Activated naive CD4-positive, alpha-beta T cell treated with anti-CD3 and anti-CD28 coated beads, Interleukin-2, amount 10 ng/mL, durations not matched to agents 7 days and 5 days (primary cell): Measurements from ENCODE around the gene OXA1L.

ENCODE experiments used
- CTCF ChIA-PET: fragments of 350-600 bp; sonication (Branson Sonifier 250); formaldehyde crosslinking; loops from one replicate; lab custom pipeline; 2021; ENCODE audit warnings: antibody characterized with exemption; lab: Charles Lee
- DNase-seq: peaks from one replicate; pipeline ENCODE4 v3.0.0-alpha.2; 2020
- H3K27ac Mint-ChIP-seq: one replicate; pipeline ENCODE4 v1.8.0; 2021; ENCODE audit warnings: mild to moderate bottlenecking, moderate library complexity, mixed read lengths
- H3K27me3 Mint-ChIP-seq: one replicate; pipeline ENCODE4 v1.8.0; 2021; ENCODE audit warnings: mild to moderate bottlenecking, mixed read lengths
- H3K36me3 Mint-ChIP-seq: one replicate; pipeline ENCODE4 v1.8.0; 2021; ENCODE audit warnings: mixed read lengths
- H3K4me1 Mint-ChIP-seq: one replicate; pipeline ENCODE4 v1.8.0; 2021; ENCODE audit warnings: mixed read lengths
- H3K4me3 Mint-ChIP-seq: one replicate; pipeline ENCODE4 v1.8.0; 2021; ENCODE audit warnings: mild to moderate bottlenecking, moderate library complexity, mixed read lengths
- H3K9me3 Mint-ChIP-seq: one replicate; pipeline ENCODE4 v1.8.0; 2021; ENCODE audit warnings: mixed read lengths

OXA1L gene

DNA sequence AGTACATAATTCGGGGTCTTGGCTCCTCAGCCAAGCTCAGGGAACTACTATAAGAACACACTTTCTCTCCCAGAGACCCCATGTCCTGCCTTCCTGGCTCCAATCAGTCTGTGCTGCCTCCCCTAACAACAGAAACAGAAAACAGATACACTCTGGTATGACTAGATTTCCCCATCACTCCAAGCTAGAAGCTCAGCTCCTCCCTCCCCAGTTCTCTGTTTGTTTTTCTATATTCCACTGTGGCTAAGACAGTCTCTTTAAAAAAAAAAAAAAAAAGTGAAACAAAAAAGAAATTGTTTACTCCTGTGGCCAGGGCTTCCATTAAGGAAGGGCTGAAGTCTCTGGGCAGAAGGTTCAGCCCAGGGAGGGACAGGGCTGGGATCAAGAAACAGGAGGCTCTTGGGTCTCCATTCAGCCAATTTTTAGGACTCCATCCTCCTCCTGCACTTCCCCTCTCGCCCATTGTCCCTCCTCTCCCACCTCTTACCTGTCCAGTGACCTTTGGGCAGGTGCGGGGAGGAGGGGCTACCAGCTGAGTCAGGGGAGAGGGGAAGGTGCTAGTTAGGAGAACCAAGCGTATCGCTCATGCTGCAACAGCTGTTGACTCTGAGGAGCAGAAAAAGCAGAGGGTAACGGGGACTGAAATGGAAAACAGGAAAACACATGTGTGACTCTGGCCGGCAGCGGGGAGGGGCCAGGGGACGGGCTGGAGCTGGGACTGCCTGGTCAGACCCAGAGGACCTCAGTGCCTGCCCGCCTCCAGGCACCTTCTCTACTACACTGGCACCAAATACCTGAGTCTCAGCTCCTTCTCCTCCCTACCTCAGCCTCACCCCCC lies 52.9 kb downstream of the OXA1L start:
- CTCF ChIA-PET: interaction anchor here (0.6 to 10.2 kb wide), 11 partner anchors 12 to 263 kb away, joined by 3 to 224 read pairs (median 3); partner anchors contain the start of gene DAD1
- no peaks in the 10 kb centered on the region for H3K36me3 Mint-ChIP-seq
- no peak overlapping the region for H3K4me3 Mint-ChIP-seq
- H3K4me1 Mint-ChIP-seq: peaks cover 39% of the 10 kb centered on the region
- no peak for DNase-seq
- H3K9me3 Mint-ChIP-seq: no peaks in the 10 kb centered on the region
- no peak overlapping the region for H3K27ac Mint-ChIP-seq
- H3K27me3 Mint-ChIP-seq: peaks cover 55% of the 10 kb centered on the region

DNA sequence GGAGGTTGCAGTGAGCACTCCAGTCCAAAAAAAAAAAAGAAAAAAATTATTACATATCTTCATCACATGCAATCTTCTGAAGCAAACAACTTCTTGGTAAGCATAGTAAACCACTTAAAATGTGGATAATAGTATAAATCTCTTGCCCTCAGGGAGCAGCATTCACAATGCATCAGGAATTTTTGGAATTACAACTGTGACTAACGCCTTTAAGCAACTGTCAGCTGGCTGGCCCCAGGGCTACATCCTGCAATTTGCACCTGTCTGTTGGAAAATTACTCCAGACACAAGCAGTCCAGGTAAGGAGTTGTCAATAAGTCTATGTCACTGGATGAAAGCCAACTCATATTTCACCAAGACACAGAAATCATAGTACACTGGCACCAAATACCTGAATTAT lies 54.2 kb downstream of the OXA1L start:
- DNase-seq: no peak
- peaks cover 39% of the 10 kb centered on the region for H3K4me1 Mint-ChIP-seq
- H3K27me3 Mint-ChIP-seq: peaks cover 58% of the 10 kb centered on the region
- H3K27ac Mint-ChIP-seq: no peak overlapping the region
- no peaks in the 10 kb centered on the region for H3K36me3 Mint-ChIP-seq
- H3K4me3 Mint-ChIP-seq: no peak overlapping the region
- CTCF ChIA-PET: interaction anchor here (0.5 to 10.2 kb wide), 8 partner anchors 13 to 251 kb away, joined by 3 to 224 read pairs (median 10); partner anchors contain the start of genes AJUBA and REM2
- no peaks in the 10 kb centered on the region for H3K9me3 Mint-ChIP-seq

DNA sequence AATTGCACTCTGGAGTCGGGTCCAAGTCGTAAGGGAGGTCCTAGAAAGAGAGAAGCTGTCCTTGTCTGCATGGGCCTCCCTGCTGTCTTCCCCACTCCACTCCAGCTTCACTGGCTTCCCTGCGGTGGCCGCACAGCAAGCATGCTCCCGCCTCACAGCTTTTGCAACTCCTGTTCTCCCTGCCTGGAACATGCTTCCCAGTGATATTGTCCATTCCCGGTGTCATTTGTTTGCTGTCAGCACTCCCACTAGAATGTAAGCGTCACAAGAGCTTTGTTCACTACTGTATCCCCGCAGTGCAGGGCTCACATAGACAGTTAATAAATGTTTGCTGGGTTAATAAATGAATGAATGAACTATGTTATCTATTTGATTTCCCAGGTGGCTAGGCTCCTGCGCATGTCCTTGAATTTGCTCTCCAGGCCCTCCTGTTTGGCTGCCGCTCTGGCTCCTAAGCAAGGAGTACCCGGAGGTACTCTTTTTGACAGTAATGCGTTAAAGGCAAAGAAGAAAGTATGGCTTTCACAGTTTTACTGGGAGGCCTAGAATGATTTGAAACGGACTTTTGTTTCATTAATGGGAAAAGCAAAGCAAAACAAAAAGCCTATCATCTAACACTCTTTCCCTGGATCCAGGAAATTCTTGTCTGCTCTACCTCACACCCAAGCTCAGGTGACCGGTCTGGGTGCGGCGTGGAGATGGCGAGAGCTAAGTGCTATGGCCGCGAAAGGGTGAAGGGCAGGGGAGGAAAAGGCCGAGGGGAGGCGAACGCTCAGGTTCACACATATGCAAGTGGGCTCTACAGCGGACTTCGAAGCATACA lies 54.9 kb downstream of the OXA1L start:
- DNase-seq: no peak
- peak overlapping the region; percentile 26 for H3K4me3 Mint-ChIP-seq
- H3K4me1 Mint-ChIP-seq: peaks cover 37% of the 10 kb centered on the region
- peaks cover 58% of the 10 kb centered on the region for H3K27me3 Mint-ChIP-seq
- CTCF ChIA-PET: interaction anchor here (0.5 to 10.2 kb wide), 11 partner anchors 12 to 250 kb away, joined by 3 to 224 read pairs (median 7); partner anchors contain the start of genes AJUBA and REM2
- no peaks in the 10 kb centered on the region for H3K36me3 Mint-ChIP-seq
- no peaks in the 10 kb centered on the region for H3K9me3 Mint-ChIP-seq
- no peak overlapping the region for H3K27ac Mint-ChIP-seq

DNA sequence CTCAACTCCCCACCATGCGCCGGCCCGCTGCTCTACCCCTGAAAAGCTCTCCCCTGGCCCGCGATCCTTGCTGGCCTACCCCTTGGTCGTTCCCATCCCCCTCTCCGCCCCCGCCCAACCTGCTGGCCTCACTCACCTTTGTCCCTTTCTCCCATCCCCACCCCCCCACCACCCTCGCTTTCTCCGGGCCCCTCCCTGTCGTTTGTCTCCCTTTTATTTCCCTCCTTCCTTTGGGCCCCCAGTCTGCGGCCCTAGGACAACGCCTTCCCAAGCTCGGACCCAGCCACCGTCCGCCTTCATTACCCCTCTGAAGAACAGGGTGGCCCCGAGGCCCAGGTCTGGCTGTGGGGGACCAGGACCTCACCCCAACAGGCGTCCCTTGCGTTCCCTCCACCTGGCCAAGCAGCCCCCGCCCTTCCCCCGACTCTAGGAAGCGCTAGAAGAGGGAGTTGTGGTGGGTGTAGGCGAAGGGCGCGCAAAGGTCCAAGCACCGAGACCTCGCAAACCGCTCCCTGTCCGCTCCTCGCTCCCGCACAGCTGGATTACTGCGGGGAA lies 55.6 kb downstream of the OXA1L start:
- Mint-ChIP-seq H3K4me1 (peaks cover 37% of the 10 kb centered on the region), H3K27ac (no peak overlapping the region), H3K9me3 (no peaks in the 10 kb centered on the region)

More for the DNA sequence above, 55.6 kb downstream of the OXA1L start:
- peaks cover 58% of the 10 kb centered on the region for H3K27me3 Mint-ChIP-seq
- no peak for DNase-seq
- H3K4me3 Mint-ChIP-seq: peak overlapping the region; percentile 38
- H3K36me3 Mint-ChIP-seq: no peaks in the 10 kb centered on the region
- CTCF ChIA-PET: interaction anchor here (0.6 to 10.2 kb wide), 24 partner anchors 8 to 261 kb away, joined by 3 to 224 read pairs (median 4); no protein-coding TSS in a partner anchor
